Naive B cell (primary cell): Measurements from ENCODE around the gene NPTXR. TPM values are rescaled to one million over a fixed set of nuclear protein-coding genes. Genes with fewer than 3 reads are reported as not detected.

Experiments
- ATAC-seq, 2 donors: fragments of 150-1000 bp; cut with Tn5 transposase; 2 replicates each; pipeline ENCODE4 v1.10.0; 2021; ENCODE audit warnings: low read depth in 2 of 2, mild to moderate bottlenecking in 2 of 2, moderate library complexity in 2 of 2
- DNase-seq: peaks from one replicate; pipeline ENCODE4 v3.0.0; 2022
- H3K27ac Mint-ChIP-seq, 6 donors: one replicate each; pipeline ENCODE4 v1.8.0; 2020 to 2022; ENCODE audit warnings: mild to moderate bottlenecking in 6 of 6, mixed read lengths in 6 of 6, moderate library complexity in 5 of 6, inconsistent platforms in 2 of 6
- H3K27me3 Mint-ChIP-seq, 3 donors: one replicate each; pipeline ENCODE4 v1.8.0; 2021 to 2022; ENCODE audit warnings: mixed read lengths in 3 of 3, mild to moderate bottlenecking in 1 of 3
- H3K36me3 Mint-ChIP-seq, 2 donors: one replicate each; pipeline ENCODE4 v1.8.0; 2020 to 2022; ENCODE audit warnings: mixed read lengths in 2 of 2, inconsistent platforms in 1 of 2, mild to moderate bottlenecking in 1 of 2
- H3K4me1 Mint-ChIP-seq, 3 donors: one replicate each; pipeline ENCODE4 v1.8.0; 2020 to 2022; ENCODE audit warnings: mixed read lengths in 3 of 3, inconsistent platforms in 1 of 3, mild to moderate bottlenecking in 1 of 3, moderate library complexity in 1 of 3
- H3K4me3 Mint-ChIP-seq, 8 donors: one replicate each; pipeline ENCODE4 v1.8.0; 2020 to 2022; ENCODE audit warnings: mild to moderate bottlenecking in 8 of 8, mixed read lengths in 8 of 8, moderate library complexity in 8 of 8, inconsistent platforms in 2 of 8
- H3K9me3 Mint-ChIP-seq, 7 donors: one replicate each; pipeline ENCODE4 v1.8.0; 2020 to 2022; ENCODE audit warnings: mixed read lengths in 7 of 7, mild to moderate bottlenecking in 5 of 7, inconsistent platforms in 2 of 7, moderate library complexity in 1 of 7
- polyA plus RNA-seq, 6 donors: library from polyadenylated mRNA; unstranded; fragments of 300-500 nt; fragmentation: Illumina TruSeq; gene quantifications; one replicate each; pipeline ENCODE4 v1.2.3, GENCODE V29; 2021; ENCODE audit warnings: low read depth in 6 of 6

Gene NPTXR
- polyA plus RNA-seq, 6 donors from 2014 or later = 0.05 to 0.17 (median 0.11) TPM; not detected in 3

- H3K4me1 Mint-ChIP-seq = peaks cover 5 to 17% (median 7%) of the 10 kb centered on the region in 3 donors
- H3K9me3 Mint-ChIP-seq = no peaks in the 10 kb centered on the region
- no peak overlapping the region for H3K4me3 Mint-ChIP-seq
- DNase-seq (no peak), ATAC-seq (no peak)
- no peaks in the 10 kb centered on the region for H3K27me3 Mint-ChIP-seq
- no peaks in the 10 kb centered on the region for H3K36me3 Mint-ChIP-seq
- no peak overlapping the region for H3K27ac Mint-ChIP-seq
Measured at GRCh38 chr22:38789606-38790005, 54.2 kb downstream of the NPTXR start.

DNA sequence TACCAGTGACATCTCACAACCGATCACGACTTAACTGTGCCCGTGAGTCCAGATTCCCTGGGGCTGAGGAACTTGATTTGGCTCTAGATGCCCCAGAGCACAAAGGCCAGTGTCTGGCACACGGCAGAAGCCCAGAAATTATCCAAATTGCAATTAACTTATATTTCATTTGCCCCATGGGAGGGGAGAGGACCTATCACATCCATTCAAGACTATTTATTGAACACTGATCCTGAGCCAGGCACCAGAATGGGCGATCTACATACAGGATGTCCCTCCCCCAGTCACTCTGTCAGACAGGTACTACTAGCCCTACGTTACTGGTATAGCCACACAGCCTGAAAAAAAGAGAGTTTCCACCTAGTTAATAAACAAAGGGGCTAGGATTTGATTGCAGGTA, 55.0 kb downstream of the NPTXR start:
- H3K9me3 Mint-ChIP-seq = no peaks in the 10 kb centered on the region
- H3K4me3 Mint-ChIP-seq = peak overlapping the region in 1 of 8 donors; percentile 22
- no peaks in the 10 kb centered on the region for H3K27me3 Mint-ChIP-seq
- no peak for ATAC-seq
- H3K36me3 Mint-ChIP-seq = no peaks in the 10 kb centered on the region
- H3K4me1 Mint-ChIP-seq = peaks cover 5 to 11% (median 7%) of the 10 kb centered on the region in 3 donors
- DNase-seq = no peak
- no peak overlapping the region for H3K27ac Mint-ChIP-seq

GRCh38 chr22:38788021-38788816, 55.6 kb downstream of the NPTXR start:
- Mint-ChIP-seq H3K27me3 (no peaks in the 10 kb centered on the region), H3K9me3 (no peaks in the 10 kb centered on the region), H3K4me1 (peaks cover 3 to 14% (median 5%) of the 10 kb centered on the region in 3 donors), H3K4me3 (peak overlapping the region in 1 of 8 donors; percentile 43), H3K27ac (no peak overlapping the region), H3K36me3 (no peaks in the 10 kb centered on the region)
- DNase-seq = no peak
- ATAC-seq = no peak

GRCh38 chr22:38786631-38787030, 57.2 kb downstream of the NPTXR start:
- no peaks in the 10 kb centered on the region for H3K9me3 Mint-ChIP-seq
- no peak overlapping the region for H3K4me3 Mint-ChIP-seq
- ATAC-seq = no peak
- peaks cover 0 to 6% of the 10 kb centered on the region in 2 donors for H3K36me3 Mint-ChIP-seq
- no peak for DNase-seq
- peaks cover 9 to 14% (median 9%) of the 10 kb centered on the region in 3 donors for H3K4me1 Mint-ChIP-seq
- H3K27ac Mint-ChIP-seq = no peak overlapping the region
- no peaks in the 10 kb centered on the region for H3K27me3 Mint-ChIP-seq

- DNase-seq (no peak), ATAC-seq (no peak)
- peaks cover 9 to 14% (median 13%) of the 10 kb centered on the region in 3 donors for H3K4me1 Mint-ChIP-seq
- H3K27ac Mint-ChIP-seq = peak overlapping the region in 1 of 6 donors; percentile 39
- H3K36me3 Mint-ChIP-seq = peaks cover 4 to 13% of the 10 kb centered on the region in 2 donors
- no peaks in the 10 kb centered on the region for H3K27me3 Mint-ChIP-seq
- no peaks in the 10 kb centered on the region for H3K9me3 Mint-ChIP-seq
- H3K4me3 Mint-ChIP-seq = peak overlapping the region in 1 of 8 donors; percentile 61
Measured at GRCh38 chr22:38784856-38785255, 59.0 kb downstream of the NPTXR start.

GRCh38 chr22:38784035-38784434, 59.8 kb downstream of the NPTXR start:
- H3K36me3 Mint-ChIP-seq = peaks cover 4 to 13% of the 10 kb centered on the region in 2 donors
- ATAC-seq (no peak), DNase-seq (no peak)
- no peak overlapping the region for H3K4me3 Mint-ChIP-seq
- H3K27ac Mint-ChIP-seq = no peak overlapping the region
- no peaks in the 10 kb centered on the region for H3K9me3 Mint-ChIP-seq
- H3K27me3 Mint-ChIP-seq = no peaks in the 10 kb centered on the region
- H3K4me1 Mint-ChIP-seq = peaks cover 9 to 14% (median 13%) of the 10 kb centered on the region in 3 donors

- peaks cover 4 to 13% of the 10 kb centered on the region in 2 donors for H3K36me3 Mint-ChIP-seq
- peak overlapping the region in 3 of 6 donors; percentile 11 to 72 (median 70) for H3K27ac Mint-ChIP-seq
- no peak for ATAC-seq
- no peak overlapping the region for H3K4me3 Mint-ChIP-seq
- peaks cover 9 to 14% (median 13%) of the 10 kb centered on the region in 3 donors for H3K4me1 Mint-ChIP-seq
- H3K9me3 Mint-ChIP-seq = no peaks in the 10 kb centered on the region
- H3K27me3 Mint-ChIP-seq = no peaks in the 10 kb centered on the region
- no peak for DNase-seq
Measured at GRCh38 chr22:38783095-38783615, 60.7 kb downstream of the NPTXR start.

DNA sequence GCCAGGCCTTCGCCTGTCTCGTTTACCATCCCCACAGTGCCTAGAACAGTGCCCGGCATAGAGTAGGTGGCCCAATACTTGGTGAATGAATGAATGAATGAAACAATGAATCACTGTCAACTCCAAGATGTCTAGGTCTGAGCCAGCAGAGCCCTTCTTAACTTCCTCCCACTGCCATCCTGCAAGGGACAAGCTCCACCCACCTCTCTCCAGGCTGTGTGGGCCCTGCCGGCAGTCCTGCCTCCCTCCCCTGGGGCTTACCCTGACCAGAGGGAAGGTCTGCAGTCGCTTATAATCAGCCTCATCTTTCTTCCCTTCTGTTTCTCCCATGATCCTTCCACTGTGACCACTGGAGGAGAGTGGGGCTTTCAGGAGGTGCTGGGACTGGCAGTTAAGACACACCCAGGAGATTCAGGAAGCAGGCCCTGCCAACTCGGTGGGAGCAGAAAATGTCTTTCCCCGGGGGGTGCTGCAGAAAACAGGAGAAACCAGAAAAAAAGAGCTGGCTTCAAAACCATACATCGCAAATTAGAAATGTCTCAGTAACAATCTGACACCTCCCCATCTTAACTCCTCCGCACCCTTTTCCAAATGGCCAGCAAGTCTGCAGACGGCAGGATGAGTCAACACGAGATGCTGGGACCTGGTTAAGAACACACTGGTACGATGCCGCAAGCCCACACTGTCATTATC, 61.3 kb downstream of the NPTXR start:
- ATAC-seq (no peak), DNase-seq (no peak)
- Mint-ChIP-seq H3K27ac (peak overlapping the region in 3 of 6 donors; percentile 11 to 48 (median 14)), H3K4me1 (peaks cover 9 to 14% (median 13%) of the 10 kb centered on the region in 3 donors), H3K27me3 (no peaks in the 10 kb centered on the region), H3K4me3 (peak overlapping the region in 1 of 8 donors; percentile 20), H3K9me3 (no peaks in the 10 kb centered on the region), H3K36me3 (peaks cover 4 to 13% of the 10 kb centered on the region in 2 donors)

GRCh38 chr22:38781033-38781432, 62.8 kb downstream of the NPTXR start:
- no peaks in the 10 kb centered on the region for H3K9me3 Mint-ChIP-seq
- H3K27me3 Mint-ChIP-seq = no peaks in the 10 kb centered on the region
- DNase-seq = no peak
- H3K27ac Mint-ChIP-seq = no peak overlapping the region
- no peak for ATAC-seq
- no peak overlapping the region for H3K4me3 Mint-ChIP-seq
- H3K4me1 Mint-ChIP-seq = peaks cover 12 to 14% (median 13%) of the 10 kb centered on the region in 3 donors
- peaks cover 4 to 13% of the 10 kb centered on the region in 2 donors for H3K36me3 Mint-ChIP-seq

DNA sequence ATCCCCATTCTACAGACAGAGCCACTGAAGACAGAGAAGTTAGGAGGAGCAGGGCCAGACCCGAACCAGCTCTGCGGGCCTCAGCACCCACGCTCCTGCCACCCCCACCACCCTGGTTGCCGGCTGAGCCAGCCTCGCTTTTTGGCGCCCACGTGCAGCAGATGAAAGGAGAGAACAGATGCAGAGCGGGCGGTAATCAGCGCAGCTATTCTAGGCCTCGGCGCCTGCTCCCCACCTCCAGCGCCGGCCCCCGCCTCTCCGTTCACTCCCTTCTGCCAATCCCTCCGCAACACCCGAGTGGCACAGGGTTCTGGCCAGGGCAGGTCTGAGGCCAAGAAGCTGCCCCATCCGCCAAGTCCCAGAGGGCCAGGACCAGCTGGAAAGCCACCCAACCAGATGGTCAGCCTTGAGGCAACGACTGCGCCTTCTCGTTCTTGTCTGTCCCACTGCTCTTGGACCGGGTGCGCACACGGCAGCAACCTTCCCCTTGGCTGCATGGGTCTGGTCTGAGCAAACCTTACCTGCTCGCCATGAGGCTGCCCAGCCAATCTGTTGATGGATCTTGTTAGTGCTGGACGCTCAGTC, 66.6 kb downstream of the NPTXR start:
- Mint-ChIP-seq H3K36me3 (peaks cover 4 to 12% of the 10 kb centered on the region in 2 donors), H3K4me1 (peaks cover 0 to 11% (median 7%) of the 10 kb centered on the region in 3 donors), H3K4me3 (no peak overlapping the region), H3K9me3 (no peaks in the 10 kb centered on the region), H3K27me3 (no peaks in the 10 kb centered on the region), H3K27ac (no peak overlapping the region)
- DNase-seq (no peak), ATAC-seq (no peak)

GRCh38 chr22:38776086-38776485, 67.7 kb downstream of the NPTXR start:
- no peak overlapping the region for H3K27ac Mint-ChIP-seq
- H3K4me1 Mint-ChIP-seq = peaks cover 0 to 11% (median 0%) of the 10 kb centered on the region in 3 donors
- peaks cover 0 to 2% of the 10 kb centered on the region in 2 donors for H3K36me3 Mint-ChIP-seq
- no peak overlapping the region for H3K4me3 Mint-ChIP-seq
- H3K27me3 Mint-ChIP-seq = no peaks in the 10 kb centered on the region
- no peak for ATAC-seq
- no peaks in the 10 kb centered on the region for H3K9me3 Mint-ChIP-seq
- no peak for DNase-seq

- no peaks in the 10 kb centered on the region for H3K9me3 Mint-ChIP-seq
- ATAC-seq (no peak), DNase-seq (no peak)
- no peaks in the 10 kb centered on the region for H3K36me3 Mint-ChIP-seq
- peaks cover 0 to 11% (median 0%) of the 10 kb centered on the region in 3 donors for H3K4me1 Mint-ChIP-seq
- peak overlapping the region in 1 of 6 donors; percentile 74 for H3K27ac Mint-ChIP-seq
- H3K4me3 Mint-ChIP-seq = peak overlapping the region in 1 of 8 donors; percentile 15
- no peaks in the 10 kb centered on the region for H3K27me3 Mint-ChIP-seq
Measured at GRCh38 chr22:38775656-38776055, 68.2 kb downstream of the NPTXR start.

DNA sequence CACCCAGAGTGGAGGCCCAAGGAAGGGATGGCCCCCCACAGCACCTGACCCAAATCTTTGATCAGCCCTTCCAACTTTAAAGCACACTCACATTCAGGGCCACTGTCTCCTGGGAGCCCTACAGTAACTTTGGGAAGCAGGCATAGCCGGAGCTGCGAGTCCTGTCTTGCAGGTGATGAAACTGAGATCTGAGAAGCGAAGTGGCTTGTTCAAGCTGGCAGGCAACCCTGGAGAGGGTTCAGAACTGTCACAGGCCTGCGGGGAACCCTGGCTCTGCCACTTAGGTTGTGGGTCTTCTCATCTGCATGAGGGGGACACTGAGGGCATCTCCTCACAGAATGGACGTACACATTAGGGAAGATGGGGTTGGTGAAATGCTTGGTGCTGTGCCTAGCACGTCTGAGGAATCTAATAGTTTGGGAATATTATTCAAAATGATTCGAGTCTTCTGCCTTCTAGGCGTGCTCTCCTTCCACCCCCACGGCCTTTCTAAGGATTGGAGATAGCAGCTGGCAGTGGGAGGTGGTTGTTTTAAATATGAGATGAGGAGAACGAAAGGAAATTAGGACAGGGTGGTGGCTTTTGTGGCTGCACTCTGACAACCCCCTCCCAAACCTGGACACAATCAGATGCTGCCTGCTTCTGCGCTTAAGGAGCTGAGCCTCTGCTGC, 69.2 kb downstream of the NPTXR start:
- ATAC-seq (no peak), DNase-seq (no peak)
- H3K4me1 Mint-ChIP-seq = peaks cover 0 to 11% (median 0%) of the 10 kb centered on the region in 3 donors
- H3K27ac Mint-ChIP-seq = no peak overlapping the region
- H3K9me3 Mint-ChIP-seq = no peaks in the 10 kb centered on the region
- no peaks in the 10 kb centered on the region for H3K36me3 Mint-ChIP-seq
- H3K27me3 Mint-ChIP-seq = no peaks in the 10 kb centered on the region
- H3K4me3 Mint-ChIP-seq = no peak overlapping the region
